HepG2 (cell line): ENCODE results near the gene ABCG2. TPM values are rescaled to one million over a fixed set of nuclear protein-coding genes. Genes with fewer than 3 reads are reported as not detected.

Experiments used
- ATM ChIP-seq: fragments of 450-650 bp; IDR thresholded peaks from 2 replicates; pipeline ENCODE4 v1.7.1; 2017; ENCODE audit warnings: mild to moderate bottlenecking, borderline replicate concordance
- FUBP1 ChIP-seq: sonication (generic); formaldehyde crosslinking; IDR thresholded peaks from 2 replicates; pipeline ENCODE4 v1.5.1; 2020; ENCODE audit warnings: missing genetic modification reagents, mild to moderate bottlenecking, borderline replicate concordance
- HNF1B ChIP-seq: sonication (generic); formaldehyde crosslinking; IDR thresholded peaks from 2 replicates; pipeline ENCODE4 v1.5.1; 2020; ENCODE audit warnings: mild to moderate bottlenecking, moderate library complexity, missing genetic modification reagents
- HNRNPH1 ChIP-seq: fragments of 200-400 bp; formaldehyde crosslinking; optimal IDR thresholded peaks from 2 replicates; pipeline ENCODE3; 2017; ENCODE audit warnings: mild to moderate bottlenecking, low read depth, low read length
- KDM2A ChIP-seq: sonication (generic); formaldehyde crosslinking; IDR thresholded peaks from 2 replicates; pipeline ENCODE4 v1.4.0; 2020; ENCODE audit warnings: low read depth, missing genetic modification reagents, borderline replicate concordance
- KDM3A ChIP-seq: IDR thresholded peaks from 2 replicates; pipeline ENCODE4 v1.6.1; 2018; ENCODE audit warnings: low read depth, missing compliant biosample characterization
- MTF1 ChIP-seq: sonication (generic); formaldehyde crosslinking; IDR thresholded peaks from 2 replicates; pipeline ENCODE4 v1.5.0; 2020; ENCODE audit warnings: missing genetic modification reagents
- NPAS2 ChIP-seq: sonication (generic); formaldehyde crosslinking; IDR thresholded peaks from 2 replicates; pipeline ENCODE4 v1.8.0; 2022; ENCODE audit warnings: mild to moderate bottlenecking, missing genetic modification reagents, borderline replicate concordance
- POLR2AphosphoS5 ChIP-seq: IDR thresholded peaks from 2 replicates; pipeline ENCODE4 v1.6.1; 2012; ENCODE audit warnings: low read depth, low read length
- SMC3 ChIP-seq: IDR thresholded peaks from 2 replicates; pipeline ENCODE4 v1.6.1; 2011; ENCODE audit warnings: low read length, improper control_type of control experiment
- SP5 ChIP-seq: IDR thresholded peaks from 2 replicates; pipeline ENCODE4 v1.6.1; 2016; ENCODE audit warnings: low read depth, borderline replicate concordance
- XRCC5 ChIP-seq: fragments of 200-400 bp; formaldehyde crosslinking; optimal IDR thresholded peaks from 2 replicates; pipeline ENCODE3; 2017; ENCODE audit warnings: mild to moderate bottlenecking, low read length
- ZBTB7A ChIP-seq: sonication (generic); formaldehyde crosslinking; IDR thresholded peaks from 2 replicates; pipeline ENCODE4 v1.8.0; 2022; ENCODE audit warnings: mild to moderate bottlenecking, missing genetic modification reagents
- ZFP62 ChIP-seq: sonication (generic); formaldehyde crosslinking; IDR thresholded peaks from 2 replicates; pipeline ENCODE4 v1.4.0; 2020; ENCODE audit warnings: missing genetic modification reagents
- ZNF350 ChIP-seq: sonication (generic); formaldehyde crosslinking; IDR thresholded peaks from 2 replicates; pipeline ENCODE4 v1.4.0; 2020; ENCODE audit warnings: mild to moderate bottlenecking, low read depth, missing genetic modification reagents, borderline replicate concordance
- ZNF441 ChIP-seq: sonication (generic); formaldehyde crosslinking; IDR thresholded peaks from 2 replicates; pipeline ENCODE4 v1.7.0; 2021; ENCODE audit warnings: missing genetic modification reagents, borderline replicate concordance
- ZNF549 ChIP-seq: sonication (generic); formaldehyde crosslinking; IDR thresholded peaks from 2 replicates; pipeline ENCODE4 v1.5.0; 2020; ENCODE audit warnings: missing genetic modification reagents
- ZNF574 ChIP-seq: sonication (generic); formaldehyde crosslinking; IDR thresholded peaks from 2 replicates; pipeline ENCODE4 v1.4.0; 2020; ENCODE audit warnings: missing genetic modification reagents
- ZNF703 ChIP-seq: sonication (generic); formaldehyde crosslinking; IDR thresholded peaks from 2 replicates; pipeline ENCODE4 v1.5.1; 2020; ENCODE audit warnings: missing genetic modification reagents, mild to moderate bottlenecking, moderate library complexity, borderline replicate concordance
- ZNF709 ChIP-seq: sonication (generic); formaldehyde crosslinking; IDR thresholded peaks from 2 replicates; pipeline ENCODE4 v1.5.0; 2020; ENCODE audit warnings: mild to moderate bottlenecking, missing genetic modification reagents
- ZNF883 ChIP-seq: sonication (generic); formaldehyde crosslinking; IDR thresholded peaks from 2 replicates; pipeline ENCODE4 v1.5.1; 2020; ENCODE audit warnings: mild to moderate bottlenecking, missing genetic modification reagents; ENCODE audit errors: not compliant biosample characterization
- ZSCAN9 ChIP-seq: IDR thresholded peaks from 2 replicates; pipeline ENCODE4 v1.6.1; 2016; ENCODE audit warnings: borderline replicate concordance
- polyA plus RNA-seq, 8 experiments: library from polyadenylated mRNA; depleted of rRNA in 3 of 8; stranded (reverse) in 7 of 8; unstranded in 1 of 8; fragments of >200 nt; fragmentation: Illumina TruSeq in 4 of 8; extraction: Trizol in 4 of 8; gene quantifications; 2 replicates each; pipeline versions ENCODE4 v1.2.1 to v1.2.3, GENCODE V29; 2011 to 2016; ENCODE audit warnings: low read depth in 4 of 8, missing spikeins in 1 of 8, mixed read lengths in 1 of 8; ENCODE audit not compliant: insufficient read depth in 1 of 8
- total RNA-seq, 5 experiments: library from RNA; depleted of rRNA; stranded (reverse); fragments of >200 nt; fragmentation: Illumina TruSeq; extraction: Trizol; gene quantifications; 2 replicates each; pipeline ENCODE4 v1.2.3, GENCODE V29; 2016; ENCODE audit warnings: low read depth in 1 of 5

The ABCG2 gene
- total and polyA plus RNA-seq, 2 of the 13 experiments (the other 11 are each of a cell fraction or from before 2014, with no cell fraction given): 10.0 to 15.7 TPM

- TF ChIP-seq FUBP1 (CRISPR knock-in tag) (no peak), ZNF709 (CRISPR knock-in tag) (peak; percentile 46; the same call in 1 of the 2 replicates), ZNF549 (no peak), ZNF703 (CRISPR knock-in tag) (0 out of 2 replicates have a peak, but pooled peaks have one; percentile 8), POLR2AphosphoS5 (0 out of 2 replicates have a peak, but pooled peaks have one; percentile 23), MTF1 (no peak), ZNF441 (CRISPR knock-in tag) (0 out of 2 replicates have a peak, but pooled peaks have one; percentile 32), HNRNPH1 (no peak), SMC3 (no peak), KDM2A (CRISPR knock-in tag) (peak; percentile 68; the same call in 1 of the 2 replicates), HNF1B (CRISPR knock-in tag) (peak; percentile 32), ZNF883 (CRISPR knock-in tag) (peak; percentile 74), KDM3A (CRISPR knock-in tag) (peak; percentile 75; the same call in 1 of the 2 replicates), ZBTB7A (CRISPR knock-in tag) (peak; percentile 72), SP5 (CRISPR knock-in tag) (peak; percentile 38; the same call in 1 of the 2 replicates), ZSCAN9 (CRISPR knock-in tag) (no peak), ZFP62 (CRISPR knock-in tag) (no peak), ATM (no peak), XRCC5 (peak; percentile 47), NPAS2 (CRISPR knock-in tag) (no peak), ZNF574 (CRISPR knock-in tag) (peak; percentile 74), ZNF350 (CRISPR knock-in tag) (peak; percentile 76; the same call in 1 of the 2 replicates)
These were observed at the start of gene ABCG2 (continued) for GRCh38 chr4:88158489-88159228.
